Natural killer cell (primary cell): ENCODE data around the gene PRKCD. TPM values are rescaled to one million over a fixed set of nuclear protein-coding genes. Genes with fewer than 3 reads are reported as not detected.

Experiments
- ATAC-seq, 3 donors: fragments of 150-1000 bp in 2 of 3; fragments of 200-7000 bp in 1 of 3; cut with Tn5 transposase; 1 replicate in 1 of 3; 2 replicates in 2 of 3; pipeline ENCODE4 v1.10.0; 2021; ENCODE audit warnings: mild to moderate bottlenecking in 2 of 3, moderate library complexity in 2 of 3
- DNase-seq, 2 donors: peaks; one replicate each; pipeline versions ENCODE4 v3.0.0 to v3.0.0-alpha.2; 2013 to 2021; ENCODE audit warnings: mixed read lengths in 1 of 2
- H3K27ac ChIP-seq: one replicate; pipeline ENCODE4 v1.5.1; 2013; ENCODE audit warnings: mild to moderate bottlenecking, low read length
- H3K27me3 ChIP-seq: one replicate; pipeline ENCODE4 v1.6.1; 2013; ENCODE audit warnings: low read length; ENCODE audit not compliant: control insufficient read depth, insufficient read depth
- H3K36me3 ChIP-seq: one replicate; pipeline ENCODE4 v1.6.1; 2013; ENCODE audit warnings: low read length; ENCODE audit not compliant: control insufficient read depth, insufficient read depth
- H3K4me1 ChIP-seq: one replicate; pipeline ENCODE4 v1.6.1; 2013; ENCODE audit warnings: low read length; ENCODE audit not compliant: control insufficient read depth, insufficient read depth
- H3K4me3 ChIP-seq: one replicate; pipeline ENCODE4 v1.5.1; 2013; ENCODE audit warnings: low read length
- H3K9me3 ChIP-seq: one replicate; pipeline ENCODE4 v1.6.1; 2013; ENCODE audit warnings: low read length; ENCODE audit not compliant: control insufficient read depth, insufficient read depth
- H3K27ac Mint-ChIP-seq, 2 donors: one replicate each; pipeline ENCODE4 v1.8.0; 2022; ENCODE audit warnings: mild to moderate bottlenecking in 2 of 2, mixed read lengths in 2 of 2, moderate library complexity in 1 of 2
- H3K27me3 Mint-ChIP-seq, 2 donors: one replicate each; pipeline ENCODE4 v1.8.0; 2022; ENCODE audit warnings: low read depth in 2 of 2, mixed read lengths in 2 of 2
- H3K36me3 Mint-ChIP-seq: one replicate; pipeline ENCODE4 v1.8.0; 2022; ENCODE audit warnings: mixed read lengths
- H3K4me1 Mint-ChIP-seq, 2 donors: one replicate each; pipeline ENCODE4 v1.8.0; 2022; ENCODE audit warnings: mixed read lengths in 2 of 2
- H3K4me3 Mint-ChIP-seq: one replicate; pipeline ENCODE4 v1.8.0; 2022; ENCODE audit warnings: mild to moderate bottlenecking, moderate library complexity, mixed read lengths
- H3K9me3 Mint-ChIP-seq, 2 donors: one replicate each; pipeline ENCODE4 v1.8.0; 2022; ENCODE audit warnings: mixed read lengths in 2 of 2
- WGBS: methylation state at CpG from one replicate; pipeline ENCODE4 v1.1.7; 2013; ENCODE audit warnings: missing lambda C conversion rate; ENCODE audit not compliant: insufficient coverage; 5-methylcytosine and 5-hydroxymethylcytosine counted together
- intact Hi-C: fragments of 100-400 bp; cut with micrococcal nuclease; formaldehyde crosslinking; loops from one replicate; pipeline ENCODE4 v1.14.2; 2022
- total RNA-seq, 4 donors: library from RNA; stranded (reverse); fragments of 120-200 nt in 1 of 4; gene quantifications; one replicate each; pipeline versions ENCODE4 v1.2.3 to v1.2.4, GENCODE V29; 2013 to 2022
- TF ChIP-seq, protein P1 (sequence below): fragments of 200-600 bp; IDR thresholded peaks from one replicate; pipeline ENCODE4 v1.8.0; 2022; ENCODE audit warnings: antibody characterized with exemption

Gene PRKCD
- total RNA-seq, 3 donors from 2014 or later (not counting 1 experiment from before 2014, with no cell fraction given), result 31.7 to 60.0 (median 36.3) TPM

DNA sequence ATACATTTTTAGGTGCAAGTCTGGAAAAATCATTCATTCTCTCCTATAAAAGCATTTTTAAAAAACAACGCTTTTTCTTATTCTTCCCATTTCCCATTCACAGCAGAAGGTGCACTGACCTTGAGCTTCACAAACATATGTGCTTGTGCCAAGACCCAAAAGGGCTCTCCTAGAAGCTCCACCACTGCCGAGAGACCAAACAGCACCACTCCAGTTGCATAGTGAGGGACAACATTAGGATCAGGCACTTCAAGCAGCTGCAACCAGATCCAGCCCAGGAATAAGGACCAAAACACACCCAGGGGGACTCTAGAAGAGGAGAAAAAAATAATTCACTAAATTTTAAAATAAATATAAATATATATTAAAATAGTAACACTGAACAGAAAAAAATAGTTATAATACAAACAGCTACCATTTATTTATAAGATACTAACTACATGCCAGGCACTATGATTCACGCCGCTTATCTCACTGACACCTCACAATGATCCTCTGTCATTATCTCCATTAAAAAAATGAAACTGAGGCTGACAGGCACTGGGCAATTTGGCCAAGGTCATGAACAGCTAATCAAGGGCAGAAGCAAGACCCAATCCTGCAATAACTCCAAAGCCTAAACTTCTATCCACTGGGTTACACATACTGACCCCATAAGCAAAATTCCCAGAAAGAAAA, 38.6 kb upstream of the PRKCD start:
- 99% methylated on average over 4 of the region's 4 CpGs for WGBS
- DNase-seq (no peak), ATAC-seq (no peak)
- no peaks in the 10 kb centered on the region for H3K9me3 Mint-ChIP-seq
- TF ChIP-seq, protein P1, sequence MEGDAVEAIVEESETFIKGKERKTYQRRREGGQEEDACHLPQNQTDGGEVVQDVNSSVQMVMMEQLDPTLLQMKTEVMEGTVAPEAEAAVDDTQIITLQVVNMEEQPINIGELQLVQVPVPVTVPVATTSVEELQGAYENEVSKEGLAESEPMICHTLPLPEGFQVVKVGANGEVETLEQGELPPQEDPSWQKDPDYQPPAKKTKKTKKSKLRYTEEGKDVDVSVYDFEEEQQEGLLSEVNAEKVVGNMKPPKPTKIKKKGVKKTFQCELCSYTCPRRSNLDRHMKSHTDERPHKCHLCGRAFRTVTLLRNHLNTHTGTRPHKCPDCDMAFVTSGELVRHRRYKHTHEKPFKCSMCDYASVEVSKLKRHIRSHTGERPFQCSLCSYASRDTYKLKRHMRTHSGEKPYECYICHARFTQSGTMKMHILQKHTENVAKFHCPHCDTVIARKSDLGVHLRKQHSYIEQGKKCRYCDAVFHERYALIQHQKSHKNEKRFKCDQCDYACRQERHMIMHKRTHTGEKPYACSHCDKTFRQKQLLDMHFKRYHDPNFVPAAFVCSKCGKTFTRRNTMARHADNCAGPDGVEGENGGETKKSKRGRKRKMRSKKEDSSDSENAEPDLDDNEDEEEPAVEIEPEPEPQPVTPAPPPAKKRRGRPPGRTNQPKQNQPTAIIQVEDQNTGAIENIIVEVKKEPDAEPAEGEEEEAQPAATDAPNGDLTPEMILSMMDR, result no peak
- no peak overlapping the region for H3K27ac Mint-ChIP-seq
- Histone ChIP-seq H3K36me3 (peaks cover 75% of the 10 kb centered on the region), H3K27me3 (no peaks in the 10 kb centered on the region), H3K4me1 (no peaks in the 10 kb centered on the region), H3K4me3 (no peak overlapping the region), H3K27ac (no peak overlapping the region), H3K9me3 (no peaks in the 10 kb centered on the region)
- no peak overlapping the region for H3K4me3 Mint-ChIP-seq
- H3K4me1 Mint-ChIP-seq, result no peaks in the 10 kb centered on the region
- H3K27me3 Mint-ChIP-seq, result no peaks in the 10 kb centered on the region
- peaks cover 38% of the 10 kb centered on the region for H3K36me3 Mint-ChIP-seq
- intact Hi-C loops, result no loop called here

- Mint-ChIP-seq H3K4me1 (no peaks in the 10 kb centered on the region), H3K27me3 (no peaks in the 10 kb centered on the region), H3K4me3 (no peak overlapping the region), H3K36me3 (peaks cover 36% of the 10 kb centered on the region), H3K9me3 (no peaks in the 10 kb centered on the region), H3K27ac (no peak overlapping the region)
- Histone ChIP-seq H3K27me3 (no peaks in the 10 kb centered on the region), H3K9me3 (no peaks in the 10 kb centered on the region), H3K36me3 (peaks cover 73% of the 10 kb centered on the region), H3K4me3 (no peak overlapping the region), H3K4me1 (no peaks in the 10 kb centered on the region), H3K27ac (no peak overlapping the region)
- ATAC-seq (peak in 1 of 3 donors; percentile 77), DNase-seq (no peak)
- intact Hi-C loops, result no loop called here
- no CpG with 5 or more reads among the region's 1 CpG for WGBS
- TF ChIP-seq, protein P1, result no peak
Observed at GRCh38 chr3:53122933-53123305, 38.1 kb upstream of the PRKCD start.

DNA sequence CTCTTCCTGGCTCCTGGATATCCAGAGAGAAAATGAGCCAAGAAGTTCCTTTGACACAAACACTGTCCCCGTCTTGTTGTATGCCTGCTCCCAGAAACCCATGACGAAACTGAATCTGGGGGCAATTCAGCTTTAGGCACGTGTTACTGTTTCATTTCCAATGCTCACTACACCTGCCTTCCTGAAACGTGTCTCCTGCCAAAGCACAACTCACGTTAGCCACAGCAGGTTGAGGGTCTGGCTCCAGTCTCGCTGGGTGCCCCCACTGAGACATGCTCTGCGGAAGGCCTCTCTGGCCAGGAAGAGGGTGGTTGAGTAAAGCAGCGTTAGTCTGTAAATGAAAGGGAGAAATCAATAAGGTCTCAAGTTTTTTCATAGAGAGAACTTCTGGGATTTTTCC, 37.5 kb upstream of the PRKCD start:
- WGBS, result 96% methylated on average over 8 of the region's 8 CpGs
- H3K27me3 Mint-ChIP-seq, result no peaks in the 10 kb centered on the region
- Histone ChIP-seq H3K27me3 (no peaks in the 10 kb centered on the region), H3K9me3 (no peaks in the 10 kb centered on the region), H3K4me3 (no peak overlapping the region), H3K36me3 (peaks cover 67% of the 10 kb centered on the region), H3K4me1 (no peaks in the 10 kb centered on the region), H3K27ac (no peak overlapping the region)
- H3K9me3 Mint-ChIP-seq, result no peaks in the 10 kb centered on the region
- TF ChIP-seq, protein P1, result no peak
- ATAC-seq (no peak), DNase-seq (no peak)
- peaks cover 30% of the 10 kb centered on the region for H3K36me3 Mint-ChIP-seq
- H3K4me3 Mint-ChIP-seq, result no peak overlapping the region
- intact Hi-C loops, result no loop called here
- H3K4me1 Mint-ChIP-seq, result no peaks in the 10 kb centered on the region
- no peak overlapping the region for H3K27ac Mint-ChIP-seq

DNA sequence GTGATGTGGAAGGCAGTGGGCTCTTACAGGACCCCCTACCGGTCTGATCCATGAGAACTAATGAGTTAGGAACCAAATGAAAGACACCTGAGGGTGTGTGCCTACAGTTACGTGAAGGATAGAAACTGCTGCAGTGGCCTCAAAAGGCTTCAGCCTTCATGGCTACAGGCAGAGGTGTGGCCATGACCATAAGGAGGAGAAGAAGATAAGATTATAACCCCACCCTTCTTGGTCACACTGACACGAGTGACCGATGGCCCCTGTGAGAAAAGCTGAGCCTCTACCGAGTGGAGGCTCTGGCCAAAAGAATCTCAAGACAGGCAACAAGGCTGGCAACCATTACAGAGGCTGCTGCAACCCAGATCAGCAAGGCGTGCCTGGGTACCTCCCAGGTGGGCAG, 37.1 kb upstream of the PRKCD start:
- H3K27ac ChIP-seq, result no peak overlapping the region
- ATAC-seq (peak in 1 of 3 donors; percentile 75), DNase-seq (no peak)
- no peak overlapping the region for H3K4me3 ChIP-seq
- no peaks in the 10 kb centered on the region for H3K9me3 Mint-ChIP-seq
- WGBS, result 95% methylated on average over 6 of the region's 6 CpGs
- intact Hi-C loops, result no loop called here
- H3K4me1 Mint-ChIP-seq, result peaks cover 0 to 4% of the 10 kb centered on the region in 2 donors
- no peaks in the 10 kb centered on the region for H3K27me3 Mint-ChIP-seq
- peaks cover 65% of the 10 kb centered on the region for H3K36me3 ChIP-seq
- TF ChIP-seq, protein P1, result no peak
- H3K27ac Mint-ChIP-seq, result no peak overlapping the region
- no peaks in the 10 kb centered on the region for H3K4me1 ChIP-seq
- peaks cover 27% of the 10 kb centered on the region for H3K36me3 Mint-ChIP-seq
- H3K4me3 Mint-ChIP-seq, result no peak overlapping the region
- H3K27me3 ChIP-seq, result no peaks in the 10 kb centered on the region
- H3K9me3 ChIP-seq, result no peaks in the 10 kb centered on the region
